Measurements from ENCODE around the gene SULT1A2.
"Not testable (repeated sequence)": the region's sequence is repeated elsewhere in the genome, so short reads cannot be mapped to it uniquely, and the experiment has no call there.

DNA sequence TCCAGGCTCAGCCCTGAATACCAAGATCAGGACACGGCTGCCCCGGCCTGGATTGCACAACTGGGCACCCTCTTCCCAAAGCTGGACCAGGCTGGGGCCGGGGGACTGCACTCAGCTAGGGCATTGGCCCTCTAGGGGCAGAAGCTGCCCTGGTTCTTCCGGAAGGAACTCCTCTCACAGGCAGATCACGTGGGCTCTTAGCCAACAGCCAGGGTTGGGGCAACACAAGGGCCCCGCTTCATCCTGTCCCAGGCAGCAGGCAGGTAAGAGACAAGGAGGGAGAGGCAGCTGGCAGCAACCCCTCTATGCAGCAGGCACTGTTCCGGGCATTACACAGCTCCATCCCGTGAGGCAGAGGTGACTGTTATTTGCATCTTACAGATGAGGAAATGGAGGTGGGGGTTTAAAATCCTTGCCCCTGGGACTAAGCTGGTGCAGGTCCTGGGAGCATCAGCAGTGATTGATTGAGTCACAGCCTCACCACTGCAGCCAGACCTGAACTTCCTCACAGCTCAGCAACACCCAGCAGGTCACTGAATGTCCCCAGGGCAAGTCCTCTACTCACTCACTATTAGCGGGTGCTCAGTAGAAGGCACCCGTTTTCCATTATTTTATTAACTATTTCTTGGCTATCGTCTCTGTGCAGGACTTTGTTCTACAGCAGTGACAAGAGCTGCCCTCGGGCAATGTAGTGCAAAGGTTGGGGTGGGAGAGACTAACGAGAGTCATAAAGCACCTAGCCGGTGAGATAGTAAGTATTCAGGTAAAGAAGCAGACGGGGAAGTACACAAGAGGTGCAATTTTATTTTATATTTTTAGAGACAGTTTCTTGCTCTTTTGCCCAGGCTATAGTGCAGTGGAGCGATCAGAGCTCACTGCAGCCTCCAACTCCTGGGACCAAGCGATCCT is 2.8 kb upstream of the SULT1A2 start:
- TF ChIP-seq, protein P1, sequence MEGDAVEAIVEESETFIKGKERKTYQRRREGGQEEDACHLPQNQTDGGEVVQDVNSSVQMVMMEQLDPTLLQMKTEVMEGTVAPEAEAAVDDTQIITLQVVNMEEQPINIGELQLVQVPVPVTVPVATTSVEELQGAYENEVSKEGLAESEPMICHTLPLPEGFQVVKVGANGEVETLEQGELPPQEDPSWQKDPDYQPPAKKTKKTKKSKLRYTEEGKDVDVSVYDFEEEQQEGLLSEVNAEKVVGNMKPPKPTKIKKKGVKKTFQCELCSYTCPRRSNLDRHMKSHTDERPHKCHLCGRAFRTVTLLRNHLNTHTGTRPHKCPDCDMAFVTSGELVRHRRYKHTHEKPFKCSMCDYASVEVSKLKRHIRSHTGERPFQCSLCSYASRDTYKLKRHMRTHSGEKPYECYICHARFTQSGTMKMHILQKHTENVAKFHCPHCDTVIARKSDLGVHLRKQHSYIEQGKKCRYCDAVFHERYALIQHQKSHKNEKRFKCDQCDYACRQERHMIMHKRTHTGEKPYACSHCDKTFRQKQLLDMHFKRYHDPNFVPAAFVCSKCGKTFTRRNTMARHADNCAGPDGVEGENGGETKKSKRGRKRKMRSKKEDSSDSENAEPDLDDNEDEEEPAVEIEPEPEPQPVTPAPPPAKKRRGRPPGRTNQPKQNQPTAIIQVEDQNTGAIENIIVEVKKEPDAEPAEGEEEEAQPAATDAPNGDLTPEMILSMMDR (IDR thresholded peaks at IDR 0.05): not testable (repeated sequence)
- not testable (repeated sequence) for TF ChIP-seq EP300, POLR2AphosphoS5 (IDR thresholded peaks at IDR 0.05)

Measured in upper lobe of left lung (tissue), 4 donors.